Measurements from ENCODE around the gene USO1. TPM values are rescaled to one million over a fixed set of nuclear protein-coding genes. Genes with fewer than 3 reads are reported as not detected.

The USO1 gene
- total and polyA plus RNA-seq, 9 of the 15 experiments (the other 6 are each of a cell fraction or from before 2014, with no cell fraction given): 19.3 to 97.8 (median 48.5) TPM

DNA sequence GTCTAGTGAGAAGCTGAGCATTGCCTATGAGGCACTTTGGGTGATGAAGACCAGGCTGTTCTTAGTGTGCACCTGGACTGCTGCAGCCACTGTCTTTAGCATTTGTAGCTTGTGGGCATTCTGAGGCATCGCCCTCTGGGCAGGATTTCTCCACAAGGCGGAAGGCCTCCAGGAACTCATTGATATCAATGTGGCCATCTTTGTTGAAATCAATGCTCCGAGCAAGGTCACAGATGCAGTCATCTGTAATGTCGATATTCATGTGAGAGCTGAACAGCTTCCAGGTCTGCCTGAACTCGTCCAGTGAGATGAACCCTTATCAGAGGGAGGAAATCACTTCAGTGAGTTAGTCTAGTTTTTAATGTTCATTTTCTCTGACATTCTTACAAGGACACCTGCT is 136.2 kb downstream of the USO1 start (continued):
- TF ChIP-seq, protein P1, sequence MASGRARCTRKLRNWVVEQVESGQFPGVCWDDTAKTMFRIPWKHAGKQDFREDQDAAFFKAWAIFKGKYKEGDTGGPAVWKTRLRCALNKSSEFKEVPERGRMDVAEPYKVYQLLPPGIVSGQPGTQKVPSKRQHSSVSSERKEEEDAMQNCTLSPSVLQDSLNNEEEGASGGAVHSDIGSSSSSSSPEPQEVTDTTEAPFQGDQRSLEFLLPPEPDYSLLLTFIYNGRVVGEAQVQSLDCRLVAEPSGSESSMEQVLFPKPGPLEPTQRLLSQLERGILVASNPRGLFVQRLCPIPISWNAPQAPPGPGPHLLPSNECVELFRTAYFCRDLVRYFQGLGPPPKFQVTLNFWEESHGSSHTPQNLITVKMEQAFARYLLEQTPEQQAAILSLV (tag; IDR thresholded peaks at IDR 0.05): no peak

Small RNAs within 50 kb of the gene (small RNA-seq; reads per million reads assigned to genes)
- gene RNU2-16P: not detected

Other genes with a start within 250 kb of the USO1 start
- gene RCHY1, start 210.2 kb upstream of the USO1 start, total RNA-seq (2014; rRNA removed): 33.1 and 36.7 TPM in 2 replicates
- gene RCHY1, start 210.2 kb upstream of the USO1 start, total RNA-seq (2014; rRNA removed; fragmentation: Illumina TruSeq; extraction: Trizol): 41.5 and 45.1 TPM in 2 replicates
- gene RCHY1, start 210.2 kb upstream of the USO1 start, total RNA-seq (2015; rRNA removed; fragmentation: Illumina TruSeq; extraction: Trizol): 24.8 and 27.3 TPM in 2 replicates
- gene RCHY1, start 210.2 kb upstream of the USO1 start, total RNA-seq (2021): 41.6 and 45.9 TPM in 2 replicates
- gene RCHY1, start 210.2 kb upstream of the USO1 start, polyA plus RNA-seq (2011; rRNA removed): 48.6 and 84.0 TPM in 2 replicates
- gene RCHY1, start 210.2 kb upstream of the USO1 start, polyA plus RNA-seq (2014; fragmentation: Illumina TruSeq; extraction: Trizol): 52.2 and 56.6 TPM in 2 replicates
- 10 to 100 TPM; 71.2 to 85.1 TPM for gene RCHY1, start 210.2 kb upstream of the USO1 start, polyA plus RNA-seq (2014; fragmentation: Nextera tagmentation; extraction: Ambion mirVana)
- gene RCHY1, start 210.2 kb upstream of the USO1 start, polyA plus RNA-seq (2014; rRNA removed): 37.3 and 38.2 TPM in 2 replicates
- 8.9 and 12.0 TPM in 2 replicates for gene THAP6, start 210.1 kb upstream of the USO1 start, total RNA-seq (2014; rRNA removed)
- gene THAP6, start 210.1 kb upstream of the USO1 start, total RNA-seq (2014; rRNA removed; fragmentation: Illumina TruSeq; extraction: Trizol): 17.3 and 20.9 TPM in 2 replicates
- gene THAP6, start 210.1 kb upstream of the USO1 start, total RNA-seq (2015; rRNA removed; fragmentation: Illumina TruSeq; extraction: Trizol): 14.6 and 15.4 TPM in 2 replicates
- 13.7 and 15.1 TPM in 2 replicates for gene THAP6, start 210.1 kb upstream of the USO1 start, total RNA-seq (2021)
- gene THAP6, start 210.1 kb upstream of the USO1 start, polyA plus RNA-seq (2011; rRNA removed): 25.3 and 30.4 TPM in 2 replicates
- 18.1 and 19.8 TPM in 2 replicates for gene THAP6, start 210.1 kb upstream of the USO1 start, polyA plus RNA-seq (2014; fragmentation: Illumina TruSeq; extraction: Trizol)
- gene THAP6, start 210.1 kb upstream of the USO1 start, polyA plus RNA-seq (2014; fragmentation: Nextera tagmentation; extraction: Ambion mirVana): 10 to 100 TPM; 16.3 to 20.1 TPM
- 18.0 and 20.7 TPM in 2 replicates for gene THAP6, start 210.1 kb upstream of the USO1 start, polyA plus RNA-seq (2014; rRNA removed)
- gene ODAPH, start 168.5 kb upstream of the USO1 start, total RNA-seq (2014; rRNA removed): not detected in 2 replicates
- not detected in 2 replicates for gene ODAPH, start 168.5 kb upstream of the USO1 start, total RNA-seq (2014; rRNA removed; fragmentation: Illumina TruSeq; extraction: Trizol)
- not detected in 2 replicates for gene ODAPH, start 168.5 kb upstream of the USO1 start, total RNA-seq (2015; rRNA removed; fragmentation: Illumina TruSeq; extraction: Trizol)
- not detected in 2 replicates for gene ODAPH, start 168.5 kb upstream of the USO1 start, total RNA-seq (2021)
- gene ODAPH, start 168.5 kb upstream of the USO1 start, polyA plus RNA-seq (2011; rRNA removed): not detected in 2 replicates
- not detected in 2 replicates for gene ODAPH, start 168.5 kb upstream of the USO1 start, polyA plus RNA-seq (2014; fragmentation: Illumina TruSeq; extraction: Trizol)
- not detected for gene ODAPH, start 168.5 kb upstream of the USO1 start, polyA plus RNA-seq (2014; fragmentation: Nextera tagmentation; extraction: Ambion mirVana)
- gene ODAPH, start 168.5 kb upstream of the USO1 start, polyA plus RNA-seq (2014; rRNA removed): not detected in 2 replicates
- not detected in 2 replicates for gene CDKL2, start 94.0 kb upstream of the USO1 start, total RNA-seq (2014; rRNA removed)
- gene CDKL2, start 94.0 kb upstream of the USO1 start, total RNA-seq (2014; rRNA removed; fragmentation: Illumina TruSeq; extraction: Trizol): 0.06 TPM in 1 of 2 replicates, not detected in the other
- gene CDKL2, start 94.0 kb upstream of the USO1 start, total RNA-seq (2015; rRNA removed; fragmentation: Illumina TruSeq; extraction: Trizol): 0.04 TPM in 1 of 2 replicates, not detected in the other
- gene CDKL2, start 94.0 kb upstream of the USO1 start, total RNA-seq (2021): 0.16 TPM in 1 of 2 replicates, not detected in the other
- 0.05 TPM in 1 of 2 replicates, not detected in the other for gene CDKL2, start 94.0 kb upstream of the USO1 start, polyA plus RNA-seq (2011; rRNA removed)
- gene CDKL2, start 94.0 kb upstream of the USO1 start, polyA plus RNA-seq (2014; fragmentation: Illumina TruSeq; extraction: Trizol): not detected in 2 replicates
- gene CDKL2, start 94.0 kb upstream of the USO1 start, polyA plus RNA-seq (2014; fragmentation: Nextera tagmentation; extraction: Ambion mirVana): under 1 TPM in 1 of 2 experiments, not detected in 1; 0.01 TPM
- 0.03 TPM in 1 of 2 replicates, not detected in the other for gene CDKL2, start 94.0 kb upstream of the USO1 start, polyA plus RNA-seq (2014; rRNA removed)
- gene G3BP2, start 51.2 kb upstream of the USO1 start, total RNA-seq (2014; rRNA removed): 84.6 and 88.9 TPM in 2 replicates
- gene G3BP2, start 51.2 kb upstream of the USO1 start, total RNA-seq (2014; rRNA removed; fragmentation: Illumina TruSeq; extraction: Trizol): 138 and 159 TPM in 2 replicates
- gene G3BP2, start 51.2 kb upstream of the USO1 start, total RNA-seq (2015; rRNA removed; fragmentation: Illumina TruSeq; extraction: Trizol): 125 and 130 TPM in 2 replicates
- 143 and 160 TPM in 2 replicates for gene G3BP2, start 51.2 kb upstream of the USO1 start, total RNA-seq (2021)
- gene G3BP2, start 51.2 kb upstream of the USO1 start, polyA plus RNA-seq (2011; rRNA removed): 90.9 and 141 TPM in 2 replicates
- 143 and 222 TPM in 2 replicates for gene G3BP2, start 51.2 kb upstream of the USO1 start, polyA plus RNA-seq (2014; fragmentation: Illumina TruSeq; extraction: Trizol)
- gene G3BP2, start 51.2 kb upstream of the USO1 start, polyA plus RNA-seq (2014; fragmentation: Nextera tagmentation; extraction: Ambion mirVana): 10 to 100 TPM; 25.2 to 36.2 TPM
- 83.7 and 90.2 TPM in 2 replicates for gene G3BP2, start 51.2 kb upstream of the USO1 start, polyA plus RNA-seq (2014; rRNA removed)
- not detected in 2 replicates for gene PPEF2, start 177.9 kb downstream of the USO1 start, total RNA-seq (2014; rRNA removed)
- not detected in 2 replicates for gene PPEF2, start 177.9 kb downstream of the USO1 start, total RNA-seq (2014; rRNA removed; fragmentation: Illumina TruSeq; extraction: Trizol)
- gene PPEF2, start 177.9 kb downstream of the USO1 start, total RNA-seq (2015; rRNA removed; fragmentation: Illumina TruSeq; extraction: Trizol): not detected in 2 replicates
- not detected in 2 replicates for gene PPEF2, start 177.9 kb downstream of the USO1 start, total RNA-seq (2021)
- gene PPEF2, start 177.9 kb downstream of the USO1 start, polyA plus RNA-seq (2011; rRNA removed): not detected in 2 replicates
- not detected in 2 replicates for gene PPEF2, start 177.9 kb downstream of the USO1 start, polyA plus RNA-seq (2014; fragmentation: Illumina TruSeq; extraction: Trizol)
- not detected for gene PPEF2, start 177.9 kb downstream of the USO1 start, polyA plus RNA-seq (2014; fragmentation: Nextera tagmentation; extraction: Ambion mirVana)
- gene PPEF2, start 177.9 kb downstream of the USO1 start, polyA plus RNA-seq (2014; rRNA removed): not detected in 2 replicates
- 6.8 and 10.3 TPM in 2 replicates for gene NAAA, start 216.4 kb downstream of the USO1 start, total RNA-seq (2014; rRNA removed)
- 5.1 and 5.2 TPM in 2 replicates for gene NAAA, start 216.4 kb downstream of the USO1 start, total RNA-seq (2014; rRNA removed; fragmentation: Illumina TruSeq; extraction: Trizol)
- gene NAAA, start 216.4 kb downstream of the USO1 start, total RNA-seq (2015; rRNA removed; fragmentation: Illumina TruSeq; extraction: Trizol): 6.6 and 6.7 TPM in 2 replicates
- gene NAAA, start 216.4 kb downstream of the USO1 start, total RNA-seq (2021): 5.4 and 7.5 TPM in 2 replicates
- 6.0 and 7.9 TPM in 2 replicates for gene NAAA, start 216.4 kb downstream of the USO1 start, polyA plus RNA-seq (2011; rRNA removed)
- gene NAAA, start 216.4 kb downstream of the USO1 start, polyA plus RNA-seq (2014; fragmentation: Illumina TruSeq; extraction: Trizol): 5.9 and 6.4 TPM in 2 replicates
- 1 to 10 TPM; 1.3 to 1.9 TPM for gene NAAA, start 216.4 kb downstream of the USO1 start, polyA plus RNA-seq (2014; fragmentation: Nextera tagmentation; extraction: Ambion mirVana)
- gene NAAA, start 216.4 kb downstream of the USO1 start, polyA plus RNA-seq (2014; rRNA removed): 7.3 and 9.4 TPM in 2 replicates